Colonic mucosa (tissue), 4 donors: ENCODE data around the gene PLXND1. TPM values are rescaled to one million over a fixed set of nuclear protein-coding genes. Genes with fewer than 3 reads are reported as not detected.
A peak's percentile ranks its signal among the peaks of the same experiment; 100 is the strongest.

Experiments used
- DNase-seq: peaks from one replicate; pipeline ENCODE4 v3.0.0-alpha.2; 2020
- H3K27ac ChIP-seq: fragments of 200-600 bp; one replicate; pipeline ENCODE4 v1.8.0; 2021
- H3K27me3 ChIP-seq: fragments of 200-600 bp; one replicate; pipeline ENCODE4 v1.8.0; 2021
- H3K36me3 ChIP-seq: fragments of 200-600 bp; one replicate; pipeline ENCODE4 v1.8.0; 2021
- H3K4me1 ChIP-seq: fragments of 200-600 bp; one replicate; pipeline ENCODE4 v1.8.0; 2021; ENCODE audit warnings: mild to moderate bottlenecking
- H3K4me3 ChIP-seq: fragments of 200-600 bp; one replicate; pipeline ENCODE4 v1.8.0; 2021
- H3K9ac ChIP-seq, 2 donors: one replicate each; pipeline ENCODE4 v1.7.0; 2013; ENCODE audit warnings: control low read depth in 2 of 2, low read depth in 2 of 2, low read length in 2 of 2
- H3K9me3 ChIP-seq: fragments of 200-600 bp; one replicate; pipeline ENCODE4 v1.8.0; 2021
- CTCF ChIP-seq: fragments of 200-600 bp; IDR thresholded peaks from one replicate; pipeline ENCODE4 v1.8.0; 2022; ENCODE audit warnings: antibody characterized with exemption, mild to moderate bottlenecking
- intact Hi-C: fragments of 100-400 bp; cut with DNase I; formaldehyde crosslinking; loops from one replicate; pipeline ENCODE4 v1.14.1; 2022
- total RNA-seq, 2 donors: library from RNA; stranded (reverse); fragmentation: NEBNext Ultra II Directional in 1 of 2; extraction: Animal tissue kit (Norgen Biotek cat#: 25700) in 1 of 2; gene quantifications; one replicate each; pipeline ENCODE4 v1.2.1, GENCODE V29; 2021
- donor health status: healthy.
- donor health status: DM: no; HTN: no; CAD: no.
- donor health status: DM: no; HTN: no; CAD: no.

The PLXND1 gene
- total RNA-seq, 2 donors from 2014 or later = 25.6 to 26.7 TPM

- H3K4me3 ChIP-seq = peak overlapping the region; percentile 39
- H3K27me3 ChIP-seq = peaks cover 20% of the 10 kb centered on the region
- H3K4me1 ChIP-seq = no peaks in the 10 kb centered on the region
These were observed 1.7 kb downstream of the PLXND1 start for GRCh38 chr3:129604767-129605166.

GRCh38 chr3:129603991-129604749 lies 2.3 kb downstream of the PLXND1 start:
- Histone ChIP-seq H3K27ac (peak overlapping the region; percentile 52), H3K27me3 (peaks cover 20% of the 10 kb centered on the region), H3K9ac (peak overlapping the region; percentile 61 to 69), H3K4me1 (no peaks in the 10 kb centered on the region), H3K9me3 (no peaks in the 10 kb centered on the region), H3K36me3 (no peaks in the 10 kb centered on the region), H3K4me3 (peak overlapping the region; percentile 39)
- DNase-seq = no peak
- no peak for TF ChIP-seq CTCF
- intact Hi-C loops = no loop called here

More at GRCh38 chr3:129604767-129605166, 1.7 kb downstream of the PLXND1 start:
- Histone ChIP-seq H3K27ac (peak overlapping the region; percentile 52), H3K36me3 (no peaks in the 10 kb centered on the region), H3K9ac (peak overlapping the region; percentile 61 to 69), H3K9me3 (no peaks in the 10 kb centered on the region)
- intact Hi-C loops = loop anchor here (5.0 kb wide), 1 partner anchor 112 kb away; no protein-coding TSS in a partner anchor
- no peak for DNase-seq
- no peak for TF ChIP-seq CTCF

GRCh38 chr3:129603561-129603942 lies 2.9 kb downstream of the PLXND1 start:
- Histone ChIP-seq H3K4me1 (no peaks in the 10 kb centered on the region), H3K4me3 (no peak overlapping the region), H3K27ac (peak overlapping the region; percentile 52), H3K9ac (peak overlapping the region; percentile 38 to 50), H3K27me3 (peaks cover 20% of the 10 kb centered on the region), H3K9me3 (no peaks in the 10 kb centered on the region), H3K36me3 (no peaks in the 10 kb centered on the region)
- intact Hi-C loops = no loop called here
- no peak for DNase-seq
- no peak for TF ChIP-seq CTCF

- H3K36me3 ChIP-seq = no peaks in the 10 kb centered on the region
- no peaks in the 10 kb centered on the region for H3K4me1 ChIP-seq
- intact Hi-C loops = no loop called here
- DNase-seq = no peak
- no peak overlapping the region for H3K4me3 ChIP-seq
- peaks cover 20% of the 10 kb centered on the region for H3K27me3 ChIP-seq
- peak overlapping the region; percentile 52 for H3K27ac ChIP-seq
- H3K9me3 ChIP-seq = no peaks in the 10 kb centered on the region
- TF ChIP-seq CTCF = no peak
- peak overlapping the region; percentile 38 to 50 for H3K9ac ChIP-seq
These were observed 3.5 kb downstream of the PLXND1 start for GRCh38 chr3:129602730-129603560.

GRCh38 chr3:129602309-129602708 lies 4.2 kb downstream of the PLXND1 start:
- Histone ChIP-seq H3K27me3 (peaks cover 20% of the 10 kb centered on the region), H3K36me3 (no peaks in the 10 kb centered on the region), H3K4me1 (no peaks in the 10 kb centered on the region), H3K9ac (peak overlapping the region; percentile 35 to 38), H3K27ac (peak overlapping the region; percentile 52), H3K9me3 (no peaks in the 10 kb centered on the region), H3K4me3 (no peak overlapping the region)
- intact Hi-C loops = no loop called here
- no peak for DNase-seq
- TF ChIP-seq CTCF = no peak
